H9 (cell line): ENCODE measurements around the gene ASCC1. TPM values are rescaled to one million over a fixed set of nuclear protein-coding genes. Genes with fewer than 3 reads are reported as not detected.

ENCODE experiments used
- DNase-seq: peaks from one replicate; pipeline ENCODE4 v3.0.0-alpha.2; 2017
- H2AFZ ChIP-seq: one replicate; pipeline ENCODE4 v1.6.1; 2013; ENCODE audit warnings: mild to moderate bottlenecking, low read length, control low read depth, moderate library complexity
- H2AK5ac ChIP-seq: 2 replicates; pipeline ENCODE4 v1.6.1; 2013; ENCODE audit warnings: low read length, control low read depth, mixed read lengths; ENCODE audit not compliant: insufficient read length
- H2BK120ac ChIP-seq: one replicate; pipeline ENCODE4 v1.6.1; 2013; ENCODE audit warnings: low read depth, mild to moderate bottlenecking, low read length, control low read depth, inconsistent platforms; ENCODE audit not compliant: poor library complexity, severe bottlenecking
- H2BK12ac ChIP-seq: 2 replicates; pipeline ENCODE4 v1.6.1; 2013; ENCODE audit warnings: low read length, control low read depth, mixed read lengths, low read depth; ENCODE audit not compliant: insufficient read length
- H2BK15ac ChIP-seq: 2 replicates; pipeline ENCODE4 v1.6.1; 2013; ENCODE audit warnings: low read depth, low read length, control low read depth
- H2BK20ac ChIP-seq: one replicate; pipeline ENCODE4 v1.6.1; 2013; ENCODE audit warnings: low read depth, mild to moderate bottlenecking, low read length, control low read depth, inconsistent platforms; ENCODE audit not compliant: poor library complexity, severe bottlenecking
- H2BK5ac ChIP-seq: 2 replicates; pipeline ENCODE4 v1.6.1; 2013; ENCODE audit warnings: low read length, control low read depth, mixed read lengths; ENCODE audit not compliant: insufficient read length
- H3K14ac ChIP-seq: 2 replicates; pipeline ENCODE4 v1.6.1; 2013; ENCODE audit warnings: low read length, control low read depth; ENCODE audit not compliant: insufficient read depth
- H3K18ac ChIP-seq: 2 replicates; pipeline ENCODE4 v1.6.1; 2013; ENCODE audit warnings: low read depth, mild to moderate bottlenecking, mixed read lengths, low read length, control low read depth; ENCODE audit not compliant: insufficient read length
- H3K23ac ChIP-seq: 2 replicates; pipeline ENCODE4 v1.6.1; 2013; ENCODE audit warnings: low read length, control low read depth, mixed read lengths, low read depth; ENCODE audit not compliant: insufficient read length
- H3K23me2 ChIP-seq: 2 replicates; pipeline ENCODE4 v1.6.1; 2013; ENCODE audit warnings: low read depth, mild to moderate bottlenecking, mixed read lengths, low read length, control low read depth; ENCODE audit not compliant: insufficient read length, poor library complexity, severe bottlenecking
- H3K27ac ChIP-seq: 2 replicates; pipeline ENCODE4 v1.5.1; 2013; ENCODE audit warnings: low read length, control low read depth, mixed read lengths, low read depth; ENCODE audit not compliant: insufficient read length
- H3K27me3 ChIP-seq: 2 replicates; pipeline ENCODE4 v1.6.1; 2013; ENCODE audit warnings: low read length, control low read depth, inconsistent platforms; ENCODE audit not compliant: insufficient read depth
- H3K4ac ChIP-seq: 2 replicates; pipeline ENCODE4 v1.6.1; 2013; ENCODE audit warnings: low read depth, mild to moderate bottlenecking, control low read depth, inconsistent platforms, low read length, moderate library complexity
- H3K4me1 ChIP-seq: 2 replicates; pipeline ENCODE4 v1.6.1; 2013; ENCODE audit warnings: low read length, control low read depth, inconsistent platforms; ENCODE audit not compliant: insufficient read depth
- H3K4me2 ChIP-seq: 2 replicates; pipeline ENCODE4 v1.6.1; 2013; ENCODE audit warnings: low read length, control low read depth, mixed read lengths; ENCODE audit not compliant: insufficient read length, insufficient read depth
- H3K56ac ChIP-seq: 2 replicates; pipeline ENCODE4 v1.6.1; 2013; ENCODE audit warnings: low read depth, mild to moderate bottlenecking, mixed read lengths, low read length, control low read depth; ENCODE audit not compliant: insufficient read length
- H3K79me1 ChIP-seq: 2 replicates; pipeline ENCODE4 v1.6.1; 2013; ENCODE audit warnings: low read depth, mild to moderate bottlenecking, moderate library complexity, low read length, control low read depth, inconsistent platforms; ENCODE audit not compliant: insufficient read depth, poor library complexity, severe bottlenecking
- H3K79me2 ChIP-seq: 2 replicates; pipeline ENCODE4 v1.6.1; 2013; ENCODE audit warnings: low read length, control low read depth, inconsistent platforms; ENCODE audit not compliant: insufficient read depth
- H3K9ac ChIP-seq: 2 replicates; pipeline ENCODE4 v1.6.1; 2013; ENCODE audit warnings: low read length, control low read depth, mixed read lengths; ENCODE audit not compliant: insufficient read length; ENCODE audit errors: extremely low read depth
- H3K9me3 ChIP-seq: one replicate; pipeline ENCODE4 v1.6.1; 2013; ENCODE audit warnings: low read depth, low read length, inconsistent platforms; ENCODE audit not compliant: control insufficient read depth
- H3T11ph ChIP-seq: one replicate; pipeline ENCODE4 v1.6.1; 2013; ENCODE audit warnings: mild to moderate bottlenecking, low read length, control low read depth, inconsistent platforms
- H4K20me1 ChIP-seq: one replicate; pipeline ENCODE4 v1.6.1; 2013; ENCODE audit not compliant: control insufficient read depth, insufficient read length, insufficient read depth
- H4K5ac ChIP-seq: 2 replicates; pipeline ENCODE4 v1.6.1; 2013; ENCODE audit warnings: low read depth, mild to moderate bottlenecking, mixed read lengths, low read length, control low read depth; ENCODE audit not compliant: insufficient read length
- H4K8ac ChIP-seq: replicated peaks from 2 replicates; pipeline ENCODE4 v1.6.1; 2013; ENCODE audit warnings: low read length, control low read depth, mixed read lengths, low read depth; ENCODE audit not compliant: insufficient read length
- H4K91ac ChIP-seq: 2 replicates; pipeline ENCODE4 v1.6.1; 2013; ENCODE audit warnings: low read depth, mild to moderate bottlenecking, moderate library complexity, mixed read lengths, low read length, control low read depth; ENCODE audit not compliant: insufficient read length
- H3K27ac Mint-ChIP-seq, 3 experiments: 2 replicates in 2 of 3; 3 replicates in 1 of 3; pipeline ENCODE4 v1.8.0; 2020 to 2021; ENCODE audit warnings: mixed read lengths in 3 of 3, mild to moderate bottlenecking in 1 of 3, moderate library complexity in 1 of 3
- H3K27me3 Mint-ChIP-seq: 2 replicates; pipeline ENCODE4 v1.8.0; 2021; ENCODE audit warnings: low read depth, mild to moderate bottlenecking, moderate library complexity, mixed read lengths
- H3K36me3 Mint-ChIP-seq, 3 experiments: 2 replicates in 2 of 3; 3 replicates in 1 of 3; pipeline ENCODE4 v1.8.0; 2020 to 2021; ENCODE audit warnings: low read depth in 3 of 3, mixed read lengths in 3 of 3; ENCODE audit not compliant: insufficient read depth in 1 of 3
- H3K4me1 Mint-ChIP-seq, 2 experiments: 2 replicates each; pipeline ENCODE4 v1.8.0; 2020; ENCODE audit warnings: mixed read lengths in 2 of 2
- H3K4me3 Mint-ChIP-seq, 2 experiments: 2 replicates in 1 of 2; 3 replicates in 1 of 2; pipeline ENCODE4 v1.8.0; 2020 to 2021; ENCODE audit warnings: mild to moderate bottlenecking in 2 of 2, mixed read lengths in 2 of 2, moderate library complexity in 1 of 2
- H3K9me3 Mint-ChIP-seq, 2 experiments: 2 replicates in 1 of 2; 3 replicates in 1 of 2; pipeline ENCODE4 v1.8.0; 2020; ENCODE audit warnings: mild to moderate bottlenecking in 2 of 2, mixed read lengths in 2 of 2, moderate library complexity in 1 of 2
- WGBS: extraction: QIAGEN DNeasy Blood & Tissue Kit; methylation state at CpG from one replicate; pipeline ENCODE4 v1.1.7; 2013; ENCODE audit warnings: missing lambda C conversion rate, low lambda C conversion rate, mixed read lengths; ENCODE audit not compliant: insufficient read length; ENCODE audit errors: extremely low coverage; 5-methylcytosine and 5-hydroxymethylcytosine counted together
- total RNA-seq: library from RNA; stranded (reverse); gene quantifications from 2 replicates; pipeline ENCODE4 v1.2.1, GENCODE V29; 2021
- TF ChIP-seq, protein P1 (sequence below): fragments of 200-600 bp; sonication (generic); conservative IDR thresholded peaks from 3 replicates; pipeline ENCODE4 v1.8.0; 2021; ENCODE audit warnings: antibody characterized with exemption, mild to moderate bottlenecking

ASCC1 gene
- total RNA-seq, 1 experiment from 2014 or later = 41.2 TPM

DNA sequence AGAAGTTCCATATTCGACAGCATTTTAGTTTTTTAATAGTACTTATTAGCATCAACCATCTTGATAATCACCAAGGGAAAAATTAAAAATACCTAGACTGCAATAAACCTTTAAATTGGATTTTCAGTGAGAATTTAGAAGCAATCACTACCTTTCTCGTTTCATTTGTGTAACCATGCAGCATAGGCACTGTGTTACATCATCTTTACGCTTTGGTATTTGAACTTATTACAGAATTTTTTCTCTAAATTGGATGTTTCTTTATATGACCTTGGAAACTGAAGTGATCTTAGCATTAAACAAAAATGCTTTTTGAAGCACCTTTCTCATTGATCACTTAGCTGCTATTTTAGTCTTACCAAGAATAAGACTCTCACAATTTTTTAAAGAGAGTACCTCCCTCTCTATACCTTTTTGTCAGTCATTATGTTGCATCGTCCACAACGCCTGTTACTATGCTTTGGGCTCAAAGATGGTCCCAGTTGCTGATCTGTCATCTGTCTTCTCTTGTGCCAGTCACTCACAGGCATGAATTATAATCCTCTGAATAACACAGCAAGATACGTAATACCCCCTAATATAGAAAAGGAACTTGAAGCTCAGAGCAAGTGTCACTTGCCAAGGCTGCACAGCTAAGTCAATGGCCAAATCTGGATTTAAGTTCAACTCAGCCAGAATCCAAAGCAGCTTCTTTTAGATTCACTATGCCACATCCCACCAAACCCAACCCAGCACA lies 19.6 kb upstream of the ASCC1 start:
- no peak overlapping the region for H3K18ac ChIP-seq
- no peaks in the 10 kb centered on the region for H3K4me1 ChIP-seq
- no peaks in the 10 kb centered on the region for H3K9me3 Mint-ChIP-seq
- H2BK12ac ChIP-seq = no peak overlapping the region
- H2BK120ac ChIP-seq = no peak overlapping the region
- H4K8ac ChIP-seq = no peak overlapping the region
- no peak overlapping the region for H3T11ph ChIP-seq
- no peaks in the 10 kb centered on the region for H3K27me3 ChIP-seq
- H2AK5ac ChIP-seq = no peak overlapping the region
- H3K9ac ChIP-seq = no peak overlapping the region
- H3K79me2 ChIP-seq = no peaks in the 10 kb centered on the region
- H4K5ac ChIP-seq = no peak overlapping the region
- H4K91ac ChIP-seq = no peak overlapping the region
- no peaks in the 10 kb centered on the region for H4K20me1 ChIP-seq
- H3K4me1 Mint-ChIP-seq = no peaks in the 10 kb centered on the region
- no peak overlapping the region for H3K23ac ChIP-seq
- no peak overlapping the region for H3K27ac ChIP-seq
- no peak overlapping the region for H3K4me2 ChIP-seq
- TF ChIP-seq, protein P1, sequence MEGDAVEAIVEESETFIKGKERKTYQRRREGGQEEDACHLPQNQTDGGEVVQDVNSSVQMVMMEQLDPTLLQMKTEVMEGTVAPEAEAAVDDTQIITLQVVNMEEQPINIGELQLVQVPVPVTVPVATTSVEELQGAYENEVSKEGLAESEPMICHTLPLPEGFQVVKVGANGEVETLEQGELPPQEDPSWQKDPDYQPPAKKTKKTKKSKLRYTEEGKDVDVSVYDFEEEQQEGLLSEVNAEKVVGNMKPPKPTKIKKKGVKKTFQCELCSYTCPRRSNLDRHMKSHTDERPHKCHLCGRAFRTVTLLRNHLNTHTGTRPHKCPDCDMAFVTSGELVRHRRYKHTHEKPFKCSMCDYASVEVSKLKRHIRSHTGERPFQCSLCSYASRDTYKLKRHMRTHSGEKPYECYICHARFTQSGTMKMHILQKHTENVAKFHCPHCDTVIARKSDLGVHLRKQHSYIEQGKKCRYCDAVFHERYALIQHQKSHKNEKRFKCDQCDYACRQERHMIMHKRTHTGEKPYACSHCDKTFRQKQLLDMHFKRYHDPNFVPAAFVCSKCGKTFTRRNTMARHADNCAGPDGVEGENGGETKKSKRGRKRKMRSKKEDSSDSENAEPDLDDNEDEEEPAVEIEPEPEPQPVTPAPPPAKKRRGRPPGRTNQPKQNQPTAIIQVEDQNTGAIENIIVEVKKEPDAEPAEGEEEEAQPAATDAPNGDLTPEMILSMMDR = no peak
- H3K9me3 ChIP-seq = no peaks in the 10 kb centered on the region
- H3K79me1 ChIP-seq = no peaks in the 10 kb centered on the region
- H3K23me2 ChIP-seq = no peaks in the 10 kb centered on the region
- no peaks in the 10 kb centered on the region for H3K27me3 Mint-ChIP-seq
- peaks cover 19 to 34% (median 31%) of the 10 kb centered on the region in 3 experiments for H3K36me3 Mint-ChIP-seq
- no peak overlapping the region for H3K4me3 Mint-ChIP-seq
- H3K4ac ChIP-seq = no peak overlapping the region
- H3K14ac ChIP-seq = no peak overlapping the region
- no peak overlapping the region for H2AFZ ChIP-seq
- H3K27ac Mint-ChIP-seq = peak overlapping the region in 1 of 3 experiments; percentile 57; a peak in 2 of 7 replicates
- WGBS = 100% methylated on average over 1 of the region's 6 CpGs
- H2BK15ac ChIP-seq = no peak overlapping the region
- H2BK5ac ChIP-seq = no peak overlapping the region
- no peak overlapping the region for H2BK20ac ChIP-seq
- H3K56ac ChIP-seq = no peak overlapping the region
- DNase-seq = no peak
